ENCODE measurements around the gene ANGPTL7.

GRCh38 chr1:11145741-11146140 lies 43.4 kb upstream of the ANGPTL7 start:
- no peak for TF ChIP-seq CTCF (IDR thresholded peaks at IDR 0.05; ENCODE audit: low read length)
- no peak for TF ChIP-seq EZH2 (optimal IDR thresholded peaks at IDR 0.05; ENCODE audit: low read depth, low read length)
- no peak for TF ChIP-seq EZH2phosphoT487 (IDR thresholded peaks at IDR 0.05; ENCODE audit: low read length)
